DND-41 (cell line): ENCODE measurements around the gene DTX2.
"Not testable (repeated sequence)": the region's sequence is repeated elsewhere in the genome, so short reads cannot be mapped to it uniquely, and the experiment has no call there.

Experiments
- EZH2 ChIP-seq: IDR thresholded peaks from 3 replicates; pipeline ENCODE4 v1.6.1; 2012; ENCODE audit warnings: borderline replicate concordance, low read depth, mild to moderate bottlenecking, moderate library complexity, low read length, inconsistent platforms; ENCODE audit not compliant: severe bottlenecking
- TF ChIP-seq, protein P1 (sequence below): IDR thresholded peaks from 2 replicates; pipeline ENCODE4 v1.5.1; 2012; ENCODE audit warnings: borderline replicate concordance, low read length, moderate library complexity, mild to moderate bottlenecking; ENCODE audit not compliant: poor library complexity, severe bottlenecking; ENCODE audit errors: extremely low read depth

DNA sequence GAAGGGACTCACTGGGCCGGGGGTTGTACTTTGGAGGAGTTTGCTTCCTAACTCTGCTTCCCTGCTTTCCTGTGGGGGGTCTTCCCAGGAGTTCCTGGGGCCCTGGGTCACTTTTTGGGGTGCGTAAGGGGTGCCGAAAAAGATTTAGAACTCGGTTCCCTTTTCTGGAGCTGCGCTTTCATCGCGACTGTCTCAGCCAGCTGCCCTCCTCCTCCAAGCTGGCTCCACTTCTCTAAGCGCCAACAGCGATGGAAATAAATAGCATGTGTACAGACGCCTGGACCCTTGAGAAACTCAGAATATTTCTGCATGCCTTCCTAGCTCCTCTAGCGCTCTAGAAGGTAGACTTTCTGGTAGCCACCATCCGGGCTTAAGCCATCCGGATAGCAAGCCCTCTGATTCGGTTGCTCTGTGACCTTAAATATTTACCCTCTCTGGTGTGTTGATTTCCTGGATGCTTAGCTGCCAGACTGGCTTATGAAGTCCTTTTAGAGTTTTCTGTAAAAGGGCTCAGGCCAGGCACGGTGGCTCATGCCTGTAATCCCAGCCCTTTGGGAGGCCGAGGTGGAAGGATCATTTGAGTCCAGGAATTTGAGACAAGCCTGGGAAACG, 868 bp downstream of the DTX2 start:
- TF ChIP-seq, protein P1, sequence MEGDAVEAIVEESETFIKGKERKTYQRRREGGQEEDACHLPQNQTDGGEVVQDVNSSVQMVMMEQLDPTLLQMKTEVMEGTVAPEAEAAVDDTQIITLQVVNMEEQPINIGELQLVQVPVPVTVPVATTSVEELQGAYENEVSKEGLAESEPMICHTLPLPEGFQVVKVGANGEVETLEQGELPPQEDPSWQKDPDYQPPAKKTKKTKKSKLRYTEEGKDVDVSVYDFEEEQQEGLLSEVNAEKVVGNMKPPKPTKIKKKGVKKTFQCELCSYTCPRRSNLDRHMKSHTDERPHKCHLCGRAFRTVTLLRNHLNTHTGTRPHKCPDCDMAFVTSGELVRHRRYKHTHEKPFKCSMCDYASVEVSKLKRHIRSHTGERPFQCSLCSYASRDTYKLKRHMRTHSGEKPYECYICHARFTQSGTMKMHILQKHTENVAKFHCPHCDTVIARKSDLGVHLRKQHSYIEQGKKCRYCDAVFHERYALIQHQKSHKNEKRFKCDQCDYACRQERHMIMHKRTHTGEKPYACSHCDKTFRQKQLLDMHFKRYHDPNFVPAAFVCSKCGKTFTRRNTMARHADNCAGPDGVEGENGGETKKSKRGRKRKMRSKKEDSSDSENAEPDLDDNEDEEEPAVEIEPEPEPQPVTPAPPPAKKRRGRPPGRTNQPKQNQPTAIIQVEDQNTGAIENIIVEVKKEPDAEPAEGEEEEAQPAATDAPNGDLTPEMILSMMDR: not testable (repeated sequence)
- not testable (repeated sequence) for TF ChIP-seq EZH2
